Mesodermal cell (in vitro differentiated cells): ENCODE data around the gene GPRIN2.

ENCODE experiments used
- H3K27ac ChIP-seq: 2 replicates; pipeline ENCODE4 v1.7.0; 2013; ENCODE audit warnings: mild to moderate bottlenecking, low read depth, low read length, moderate library complexity; ENCODE audit not compliant: severe bottlenecking
- H3K36me3 ChIP-seq: 2 replicates; pipeline ENCODE4 v1.7.1; 2013; ENCODE audit warnings: mild to moderate bottlenecking, low read length, moderate library complexity; ENCODE audit not compliant: control insufficient read depth, insufficient read depth
- H3K4me1 ChIP-seq: one replicate; pipeline ENCODE4 v1.7.1; 2013; ENCODE audit warnings: mild to moderate bottlenecking, low read length; ENCODE audit not compliant: insufficient read depth, control insufficient read depth, poor library complexity, severe bottlenecking
- H3K4me3 ChIP-seq: 2 replicates; pipeline ENCODE4 v1.7.0; 2013; ENCODE audit warnings: low read length, control low read depth, mild to moderate bottlenecking; ENCODE audit not compliant: insufficient read depth, poor library complexity, severe bottlenecking; ENCODE audit errors: extremely low read depth
- H3K9me3 ChIP-seq: 2 replicates; pipeline ENCODE4 v1.7.1; 2013; ENCODE audit warnings: mild to moderate bottlenecking, low read length, moderate library complexity; ENCODE audit not compliant: control insufficient read depth
- WGBS, 2 experiments: methylation state at CpG; one replicate each; pipeline ENCODE4 v1.1.5; 2013; ENCODE audit warnings: missing lambda C conversion rate in 2 of 2; ENCODE audit not compliant: insufficient coverage in 2 of 2; 5-methylcytosine and 5-hydroxymethylcytosine counted together

GPRIN2 gene

DNA sequence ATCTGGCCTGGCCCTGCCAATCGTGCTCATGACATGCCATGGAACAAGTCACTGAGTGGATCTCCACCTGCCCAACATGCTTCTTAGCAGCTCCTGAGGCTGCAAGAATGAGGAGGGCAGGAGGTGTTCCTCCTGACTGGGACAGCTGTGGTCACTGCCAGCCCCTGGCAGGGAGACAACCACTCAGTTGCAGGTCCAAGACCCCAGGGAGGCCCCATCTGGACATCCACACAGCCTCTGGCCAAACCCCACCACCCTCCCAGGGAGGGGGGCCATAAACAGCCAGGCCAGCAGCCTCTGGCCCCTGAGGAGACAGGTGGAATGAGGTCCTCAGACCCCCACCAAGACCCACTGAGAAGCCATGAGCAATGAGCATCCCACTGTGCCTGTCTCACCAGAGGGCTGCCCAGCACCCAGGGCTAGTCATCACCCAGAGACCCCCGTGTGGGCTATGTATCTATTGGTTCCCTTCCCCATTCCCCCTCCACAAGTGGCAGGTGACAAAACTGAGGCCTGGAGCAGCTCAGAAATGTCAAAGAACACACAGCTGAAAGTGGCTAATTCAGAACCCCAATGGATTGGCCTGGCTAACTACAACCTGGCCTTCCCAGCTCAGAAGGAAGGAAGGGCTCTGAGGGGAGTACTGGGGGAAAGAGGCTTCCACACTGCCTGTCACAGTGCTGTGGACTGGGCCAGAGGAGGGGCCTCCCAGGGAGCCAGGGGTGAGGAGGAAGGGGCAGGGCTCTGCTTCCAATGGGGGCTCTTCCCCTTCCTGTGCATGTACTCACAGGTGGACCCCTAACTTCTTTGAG is 3.0 kb downstream of the GPRIN2 start:
- 71 to 90% methylated on average over 2 of the region's 2 CpGs for WGBS, 2 experiments
- no peak overlapping the region for H3K27ac ChIP-seq
- H3K36me3 ChIP-seq = no peaks in the 10 kb centered on the region
- H3K4me3 ChIP-seq = no peak overlapping the region
- peaks cover 9% of the 10 kb centered on the region for H3K4me1 ChIP-seq
- no peaks in the 10 kb centered on the region for H3K9me3 ChIP-seq

DNA sequence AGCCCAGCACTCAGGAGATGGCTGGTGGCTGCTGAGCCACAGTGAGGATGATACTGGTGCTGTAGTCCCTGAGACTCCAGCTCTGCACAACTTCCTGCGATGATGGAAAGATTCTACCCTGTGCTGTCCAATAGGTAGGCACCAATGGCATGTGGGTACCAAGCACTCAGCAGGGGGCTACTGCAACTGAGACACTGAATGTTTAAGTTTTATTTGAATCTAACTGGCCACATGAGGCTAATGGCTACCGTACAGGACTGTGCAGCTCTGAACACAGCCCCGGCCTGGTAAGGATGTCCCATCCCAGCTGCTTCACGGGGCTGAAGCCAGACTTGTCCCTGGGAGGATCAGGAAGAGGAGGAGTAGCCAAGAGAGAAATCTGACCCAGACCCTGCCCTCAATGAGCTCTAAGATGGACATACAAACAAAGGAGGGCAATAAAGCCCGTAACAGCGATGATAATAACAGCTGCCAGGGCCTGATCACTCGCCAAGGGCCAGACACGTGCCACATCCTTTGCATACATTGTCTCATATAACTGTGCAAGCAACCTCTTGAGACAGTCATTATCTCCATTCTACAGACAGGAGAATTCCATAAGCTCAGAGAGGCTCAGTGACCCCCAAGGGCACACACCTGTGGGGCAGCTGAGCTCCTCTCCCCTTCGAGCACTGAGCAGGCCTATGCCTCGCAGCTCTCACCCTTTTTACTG is 3.8 kb downstream of the GPRIN2 start:
- H3K36me3 ChIP-seq = no peaks in the 10 kb centered on the region
- H3K27ac ChIP-seq = no peak overlapping the region
- WGBS, 2 experiments = 91 to 94% methylated on average over 10 of the region's 10 CpGs
- H3K9me3 ChIP-seq = no peaks in the 10 kb centered on the region
- peaks cover 9% of the 10 kb centered on the region for H3K4me1 ChIP-seq
- H3K4me3 ChIP-seq = no peak overlapping the region

DNA sequence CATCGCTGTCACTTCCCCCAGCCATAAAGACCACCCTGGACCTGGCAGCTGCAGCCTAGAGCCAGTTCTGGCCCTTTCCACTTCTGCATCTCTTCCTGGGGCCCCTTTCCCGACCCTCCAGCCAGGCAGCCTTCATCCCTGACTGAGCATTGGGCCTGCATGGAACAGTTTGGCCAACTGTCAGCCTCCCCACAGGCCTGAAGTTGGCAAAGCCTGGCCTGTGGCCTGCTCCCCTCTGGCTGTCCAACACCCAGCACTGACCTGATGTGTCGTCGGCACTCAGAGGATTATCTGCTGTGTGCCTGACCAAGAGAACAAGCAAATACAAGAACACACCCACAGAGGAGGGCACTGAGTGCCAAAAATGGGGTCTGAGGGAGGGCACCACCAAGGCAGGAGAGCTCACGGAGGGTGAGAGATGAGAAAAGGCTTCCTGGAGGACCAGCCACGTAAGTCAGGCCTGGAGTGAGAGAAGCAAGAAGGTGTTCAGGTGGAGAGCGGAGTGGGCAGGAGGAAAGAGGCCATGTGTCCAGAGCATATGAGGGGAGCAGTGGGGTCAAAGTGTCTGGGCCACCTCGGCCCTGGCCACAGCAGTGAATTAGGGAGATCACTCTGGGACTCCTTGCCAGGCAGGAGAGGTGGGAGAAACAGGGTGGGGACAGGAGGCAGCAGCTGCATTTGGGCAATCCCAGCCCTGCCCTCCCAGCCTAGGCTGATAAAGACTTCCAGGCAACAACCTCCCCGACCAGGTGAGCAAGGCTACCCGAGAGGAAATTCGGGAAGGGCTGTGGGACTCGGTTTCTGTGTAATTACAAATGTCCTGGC is 4.5 kb downstream of the GPRIN2 start:
- no peak overlapping the region for H3K27ac ChIP-seq
- H3K36me3 ChIP-seq = no peaks in the 10 kb centered on the region
- no peak overlapping the region for H3K4me3 ChIP-seq
- H3K9me3 ChIP-seq = no peaks in the 10 kb centered on the region
- H3K4me1 ChIP-seq = peaks cover 9% of the 10 kb centered on the region
- WGBS, 2 experiments = 90 to 92% methylated on average over 12 of the region's 12 CpGs

DNA sequence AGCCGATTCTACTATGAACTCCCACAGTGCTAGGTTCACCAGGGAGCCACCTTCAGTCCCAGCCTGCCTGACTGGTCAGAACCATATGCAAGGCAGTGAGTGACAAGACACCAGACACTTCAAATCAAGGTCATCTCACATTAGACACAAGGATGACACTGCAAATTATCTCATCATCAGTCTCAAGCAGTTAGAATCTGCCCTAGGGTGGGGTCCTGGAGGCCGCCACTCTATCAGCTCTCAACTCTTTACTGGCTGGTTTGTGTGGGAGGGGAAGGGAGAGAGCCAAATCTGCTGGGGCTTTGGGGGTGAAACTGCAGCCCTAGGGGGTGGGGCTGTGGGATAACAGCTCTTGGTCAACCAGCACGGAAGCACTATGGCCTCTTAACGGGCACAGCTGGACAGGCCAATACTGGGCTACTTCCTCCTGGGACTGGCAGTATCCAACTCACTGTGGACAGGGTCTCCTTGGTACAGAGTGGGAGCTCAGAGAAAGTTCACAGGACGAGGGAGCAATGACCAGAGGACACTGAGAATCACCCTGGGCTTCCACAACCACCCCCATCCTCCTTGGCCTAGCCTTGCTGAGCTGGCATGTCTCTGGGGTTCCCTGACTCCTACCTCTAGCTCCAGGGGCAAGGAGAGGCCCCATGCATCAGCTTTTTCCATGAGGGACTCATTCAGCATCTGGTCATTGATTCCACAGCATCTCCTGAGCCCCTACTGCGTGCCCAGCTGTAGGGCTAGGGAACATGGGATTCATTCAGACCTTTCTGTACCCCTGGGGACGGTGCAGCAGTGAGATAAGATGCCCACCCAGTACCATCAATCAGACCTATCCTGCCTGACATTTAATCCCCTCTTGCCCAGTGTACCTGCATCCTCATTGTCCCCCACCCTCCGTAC is 5.4 kb downstream of the GPRIN2 start:
- Histone ChIP-seq H3K4me1 (peaks cover 9% of the 10 kb centered on the region), H3K27ac (no peak overlapping the region), H3K9me3 (no peaks in the 10 kb centered on the region), H3K4me3 (no peak overlapping the region), H3K36me3 (no peaks in the 10 kb centered on the region)
- 82 to 84% methylated on average over 7 to 8 of the region's 8 CpGs for WGBS, 2 experiments

DNA sequence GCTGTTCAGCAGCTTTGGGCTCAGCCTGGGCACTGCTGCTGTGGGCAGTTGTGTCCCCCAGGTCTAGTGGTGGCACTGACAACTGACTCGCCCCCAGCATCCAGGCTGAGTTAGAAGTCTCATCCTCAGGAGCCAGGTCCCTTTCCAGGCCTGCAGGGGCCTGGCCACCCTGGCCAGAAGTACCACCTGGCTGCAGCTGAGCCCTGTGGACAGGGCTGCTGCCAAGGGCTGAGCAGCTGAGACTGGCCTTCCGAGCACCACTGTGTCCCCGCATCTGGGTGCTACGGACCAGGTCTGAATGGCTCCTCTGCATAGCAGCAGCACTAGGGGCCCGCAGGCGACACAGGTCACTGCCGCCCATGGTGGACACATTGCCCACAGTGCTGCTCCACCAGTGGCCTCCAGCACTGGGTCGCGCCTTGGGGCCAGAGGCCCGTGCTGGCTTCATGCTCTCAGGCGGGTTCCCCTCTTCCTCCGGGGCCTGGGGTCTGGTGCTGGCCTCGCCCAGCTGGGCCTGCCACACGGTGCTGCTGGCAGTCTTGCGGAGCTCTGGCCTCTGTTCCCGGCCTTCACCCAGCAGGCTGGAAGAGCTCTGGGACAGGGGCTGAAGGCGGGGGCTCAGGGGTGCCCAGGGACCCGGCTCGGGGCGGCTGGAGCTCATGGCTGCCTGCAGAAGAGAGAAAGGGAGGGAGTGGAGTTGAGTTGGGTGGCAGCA is 6.2 kb downstream of the GPRIN2 start:
- peaks cover 1% of the 10 kb centered on the region for H3K4me1 ChIP-seq
- H3K36me3 ChIP-seq = no peaks in the 10 kb centered on the region
- no peaks in the 10 kb centered on the region for H3K9me3 ChIP-seq
- 87 to 90% methylated on average over 20 of the region's 20 CpGs for WGBS, 2 experiments
- H3K4me3 ChIP-seq = no peak overlapping the region
- H3K27ac ChIP-seq = no peak overlapping the region

DNA sequence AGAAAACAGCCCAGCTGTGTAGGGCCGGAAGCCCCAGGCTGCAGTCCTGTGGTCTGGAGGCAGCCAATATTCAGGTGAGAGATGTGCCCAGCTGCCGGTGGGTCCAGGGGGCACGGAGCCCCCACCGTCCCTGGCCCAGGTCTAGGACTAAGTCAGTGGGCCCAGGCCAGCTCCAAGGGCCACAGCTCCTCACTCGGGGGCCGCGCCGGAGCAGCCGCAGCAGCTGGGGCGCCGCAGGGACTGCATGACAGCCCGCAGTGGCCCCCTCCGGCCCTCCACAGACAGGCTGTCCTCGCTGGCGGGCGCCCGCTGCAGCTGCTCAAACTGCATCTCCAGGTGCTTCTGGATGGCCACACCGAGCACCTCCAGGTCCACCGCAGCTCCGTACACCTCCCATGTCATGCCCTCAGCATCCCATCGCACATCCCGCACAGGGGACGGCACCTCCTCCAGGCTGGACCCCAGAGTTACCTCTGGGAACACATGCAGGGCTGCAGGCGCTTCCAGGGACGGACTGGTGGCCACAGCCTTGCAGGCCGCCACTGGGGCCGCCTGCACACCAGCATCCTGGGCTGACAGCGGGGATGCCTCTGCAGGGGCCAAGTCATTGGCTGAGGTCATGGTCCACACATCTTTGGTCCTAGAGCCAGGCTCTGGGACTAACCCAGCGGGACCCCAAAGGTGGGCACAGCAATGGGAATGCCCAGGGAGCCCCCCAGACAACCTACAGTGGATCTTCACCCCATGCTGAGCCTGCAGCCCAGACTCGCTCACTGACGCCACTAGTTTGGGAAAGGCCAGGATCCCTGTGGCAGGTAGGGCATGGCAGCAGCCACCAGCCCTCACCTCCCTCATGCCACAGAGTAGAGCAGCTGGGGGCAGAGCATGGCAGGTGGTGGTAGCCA is 7.0 kb downstream of the GPRIN2 start:
- 87 to 89% methylated on average over 31 of the region's 31 CpGs for WGBS, 2 experiments
- no peak overlapping the region for H3K27ac ChIP-seq
- no peaks in the 10 kb centered on the region for H3K9me3 ChIP-seq
- no peaks in the 10 kb centered on the region for H3K4me1 ChIP-seq
- H3K36me3 ChIP-seq = no peaks in the 10 kb centered on the region
- H3K4me3 ChIP-seq = no peak overlapping the region

DNA sequence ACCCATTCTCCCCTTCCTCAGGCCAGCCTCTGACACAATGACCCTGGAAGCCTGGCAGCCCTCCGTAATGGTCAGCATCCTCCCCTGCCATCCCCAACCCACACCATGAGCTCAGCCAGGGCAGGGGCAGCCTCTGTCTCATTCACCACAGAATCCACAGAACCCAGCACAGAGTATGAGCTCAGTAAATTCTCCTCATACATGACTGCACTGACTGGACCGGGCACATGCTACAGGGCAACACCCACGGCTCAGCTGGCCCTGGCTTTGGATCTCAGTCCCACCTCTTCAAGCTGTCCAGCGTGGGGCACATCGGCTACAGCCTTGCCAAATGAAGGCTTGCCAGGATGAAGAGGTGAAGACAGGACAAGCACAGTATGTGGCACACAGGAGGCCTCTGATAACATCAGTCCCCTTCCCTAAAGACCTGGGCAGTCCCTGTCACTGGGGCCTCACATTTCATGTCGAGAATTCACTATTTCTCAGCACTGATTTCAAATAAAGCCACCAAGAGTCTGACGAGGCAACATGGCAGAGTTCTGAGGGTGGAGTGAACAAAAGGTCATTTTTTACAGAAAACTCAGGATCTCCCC is 7.9 kb downstream of the GPRIN2 start:
- no peak overlapping the region for H3K4me3 ChIP-seq
- no peaks in the 10 kb centered on the region for H3K36me3 ChIP-seq
- no peak overlapping the region for H3K27ac ChIP-seq
- no peaks in the 10 kb centered on the region for H3K9me3 ChIP-seq
- 87% methylated on average over 7 of the region's 7 CpGs for WGBS, 2 experiments
- no peaks in the 10 kb centered on the region for H3K4me1 ChIP-seq

DNA sequence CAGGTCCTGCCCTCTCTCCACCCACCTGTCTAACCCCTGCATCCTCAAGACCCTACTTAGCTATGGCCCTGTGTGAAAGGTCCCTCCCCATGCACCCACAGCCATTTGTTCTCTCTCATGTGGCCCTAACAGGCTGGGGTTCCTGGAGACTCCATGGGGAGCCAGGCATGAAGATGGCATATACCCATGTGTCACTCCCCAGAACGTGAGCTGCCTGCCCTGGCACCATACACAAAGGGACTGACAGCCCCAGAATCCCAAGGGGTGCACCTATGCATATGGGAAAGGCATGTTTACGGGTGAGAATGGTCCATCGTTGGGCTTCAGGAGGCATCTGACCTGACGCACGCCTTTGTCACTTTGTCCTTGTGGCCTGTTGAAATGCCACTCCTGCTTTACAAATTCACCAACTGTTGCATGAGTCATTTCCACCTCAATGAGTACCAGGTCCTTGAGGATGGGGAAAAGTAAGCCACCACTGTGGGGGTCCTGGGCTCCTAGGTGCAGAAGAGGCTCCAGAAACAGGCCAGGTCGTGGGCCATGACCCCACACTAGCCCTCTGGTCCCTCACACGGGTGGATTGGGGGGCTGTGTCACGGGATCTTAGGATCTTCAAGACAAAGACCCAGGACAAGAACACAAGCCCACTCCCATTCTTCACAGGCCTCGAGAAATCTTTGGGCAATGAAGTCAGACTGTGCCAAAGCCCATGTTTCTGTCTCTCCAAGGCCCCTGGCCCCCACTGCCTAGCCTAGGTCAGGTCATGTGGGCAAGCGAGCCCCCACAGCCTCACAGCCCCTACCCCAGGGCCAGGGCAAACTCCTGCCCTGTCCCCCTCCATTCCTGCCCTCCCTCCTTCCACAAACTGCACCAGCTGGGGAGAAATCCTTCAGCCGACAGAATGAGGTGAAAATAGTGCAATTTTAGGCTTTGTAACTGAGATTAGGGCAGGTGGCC is 8.6 kb downstream of the GPRIN2 start:
- no peak overlapping the region for H3K27ac ChIP-seq
- H3K4me3 ChIP-seq = no peak overlapping the region
- WGBS, 2 experiments = 70 to 73% methylated on average over 11 of the region's 11 CpGs
- no peaks in the 10 kb centered on the region for H3K36me3 ChIP-seq
- H3K4me1 ChIP-seq = no peaks in the 10 kb centered on the region
- H3K9me3 ChIP-seq = no peaks in the 10 kb centered on the region
